ENCODE data around the gene SPSB1. TPM values are rescaled to one million over a fixed set of nuclear protein-coding genes. Genes with fewer than 3 reads are reported as not detected.
A peak's percentile ranks its signal among the peaks of the same experiment; 100 is the strongest.

SPSB1 gene
- polyA plus RNA-seq, 4 donors = 24.1 to 69.1 (median 32.6) TPM

GRCh38 chr1:9246841-9247785 lies 45.6 kb upstream of the SPSB1 start:
- Histone ChIP-seq H3K27me3 (ENCODE audit: control insufficient read depth in 3 of 3, insufficient read depth in 3 of 3, low read length in 3 of 3) (no peaks in the 10 kb centered on the region), H3K27ac (ENCODE audit: low read depth in 1 of 3, low read length in 2 of 3) (no peak overlapping the region), H3K9me3 (ENCODE audit: control insufficient read depth in 2 of 2, insufficient read depth in 1 of 2, low read depth in 1 of 2, low read length in 1 of 2) (no peaks in the 10 kb centered on the region), H3K4me1 (ENCODE audit: control insufficient read depth in 3 of 3, insufficient read depth in 2 of 3, low read depth in 1 of 3, low read length in 2 of 3) (peaks cover 3 to 45% (median 14%) of the 10 kb centered on the region in 3 donors), H3K36me3 (ENCODE audit: control insufficient read depth in 3 of 3, insufficient read depth in 2 of 3, low read depth in 1 of 3, low read length in 3 of 3) (peaks cover 0 to 87% (median 2%) of the 10 kb centered on the region in 3 donors), H3K4me3 (ENCODE audit: low read depth in 1 of 3, low read length in 3 of 3) (no peak overlapping the region)
- DNase-seq (no peak), FAIRE-seq (no peak)
- WGBS, 3 donors = 92 to 94% (median 93%) methylated on average over 41 of the region's 41 CpGs

- no peak overlapping the region for H3K27ac ChIP-seq (ENCODE audit: low read depth in 1 of 3, low read length in 2 of 3)
- WGBS, 3 donors = 89 to 93% (median 90%) methylated on average over 11 to 18 of the region's 18 CpGs
These were observed 44.8 kb upstream of the SPSB1 start for GRCh38 chr1:9247894-9248293.

GRCh38 chr1:9248341-9249262 lies 44.1 kb upstream of the SPSB1 start:
- no peak for FAIRE-seq
- H3K4me3 ChIP-seq (ENCODE audit: low read depth in 1 of 3, low read length in 3 of 3) = no peak overlapping the region
- 59 to 78% (median 72%) methylated on average over 21 of the region's 21 CpGs for WGBS, 3 donors
- H3K27me3 ChIP-seq (ENCODE audit: control insufficient read depth in 3 of 3, insufficient read depth in 3 of 3, low read length in 3 of 3) = no peaks in the 10 kb centered on the region
- peak overlapping the region; percentile 53 to 81 (median 70) for H3K27ac ChIP-seq (ENCODE audit: low read depth in 1 of 3, low read length in 2 of 3)
- peaks cover 6 to 50% (median 6%) of the 10 kb centered on the region in 3 donors for H3K4me1 ChIP-seq (ENCODE audit: control insufficient read depth in 3 of 3, insufficient read depth in 2 of 3, low read depth in 1 of 3, low read length in 2 of 3)
- peak in 1 of 2 donors; percentile 31 for DNase-seq
- no peaks in the 10 kb centered on the region for H3K9me3 ChIP-seq (ENCODE audit: control insufficient read depth in 2 of 2, insufficient read depth in 1 of 2, low read depth in 1 of 2, low read length in 1 of 2)
- peaks cover 0 to 80% (median 2%) of the 10 kb centered on the region in 3 donors for H3K36me3 ChIP-seq (ENCODE audit: control insufficient read depth in 3 of 3, insufficient read depth in 2 of 3, low read depth in 1 of 3, low read length in 3 of 3)

More at GRCh38 chr1:9247894-9248293, 44.8 kb upstream of the SPSB1 start:
- H3K4me3 ChIP-seq (ENCODE audit: low read depth in 1 of 3, low read length in 3 of 3) = no peak overlapping the region
- H3K4me1 ChIP-seq (ENCODE audit: control insufficient read depth in 3 of 3, insufficient read depth in 2 of 3, low read depth in 1 of 3, low read length in 2 of 3) = peaks cover 6 to 44% (median 12%) of the 10 kb centered on the region in 3 donors
- H3K9me3 ChIP-seq (ENCODE audit: control insufficient read depth in 2 of 2, insufficient read depth in 1 of 2, low read depth in 1 of 2, low read length in 1 of 2) = no peaks in the 10 kb centered on the region
- H3K27me3 ChIP-seq (ENCODE audit: control insufficient read depth in 3 of 3, insufficient read depth in 3 of 3, low read length in 3 of 3) = no peaks in the 10 kb centered on the region
- peaks cover 0 to 85% (median 2%) of the 10 kb centered on the region in 3 donors for H3K36me3 ChIP-seq (ENCODE audit: control insufficient read depth in 3 of 3, insufficient read depth in 2 of 3, low read depth in 1 of 3, low read length in 3 of 3)
- FAIRE-seq (no peak), DNase-seq (no peak)

GRCh38 chr1:9249263-9249533 lies 43.5 kb upstream of the SPSB1 start:
- no peak for FAIRE-seq
- DNase-seq = no peak
- H3K27ac ChIP-seq (ENCODE audit: low read depth in 1 of 3, low read length in 2 of 3) = peak overlapping the region; percentile 53 to 81 (median 70)
- no peaks in the 10 kb centered on the region for H3K27me3 ChIP-seq (ENCODE audit: control insufficient read depth in 3 of 3, insufficient read depth in 3 of 3, low read length in 3 of 3)
- peaks cover 6 to 53% (median 6%) of the 10 kb centered on the region in 3 donors for H3K4me1 ChIP-seq (ENCODE audit: control insufficient read depth in 3 of 3, insufficient read depth in 2 of 3, low read depth in 1 of 3, low read length in 2 of 3)
- H3K36me3 ChIP-seq (ENCODE audit: control insufficient read depth in 3 of 3, insufficient read depth in 2 of 3, low read depth in 1 of 3, low read length in 3 of 3) = peaks cover 0 to 79% (median 2%) of the 10 kb centered on the region in 3 donors
- H3K4me3 ChIP-seq (ENCODE audit: low read depth in 1 of 3, low read length in 3 of 3) = no peak overlapping the region
- 23 to 60% (median 42%) methylated on average over 3 of the region's 3 CpGs for WGBS, 3 donors
- no peaks in the 10 kb centered on the region for H3K9me3 ChIP-seq (ENCODE audit: control insufficient read depth in 2 of 2, insufficient read depth in 1 of 2, low read depth in 1 of 2, low read length in 1 of 2)

- Histone ChIP-seq H3K27ac (ENCODE audit: low read depth in 1 of 3, low read length in 2 of 3) (peak overlapping the region; percentile 53 to 81 (median 70)), H3K9me3 (ENCODE audit: control insufficient read depth in 2 of 2, insufficient read depth in 1 of 2, low read depth in 1 of 2, low read length in 1 of 2) (no peaks in the 10 kb centered on the region), H3K4me3 (ENCODE audit: low read depth in 1 of 3, low read length in 3 of 3) (no peak overlapping the region), H3K4me1 (ENCODE audit: control insufficient read depth in 3 of 3, insufficient read depth in 2 of 3, low read depth in 1 of 3, low read length in 2 of 3) (peaks cover 6 to 51% (median 6%) of the 10 kb centered on the region in 3 donors), H3K27me3 (ENCODE audit: control insufficient read depth in 3 of 3, insufficient read depth in 3 of 3, low read length in 3 of 3) (no peaks in the 10 kb centered on the region), H3K36me3 (ENCODE audit: control insufficient read depth in 3 of 3, insufficient read depth in 2 of 3, low read depth in 1 of 3, low read length in 3 of 3) (peaks cover 0 to 78% (median 2%) of the 10 kb centered on the region in 3 donors)
- DNase-seq (peak; percentile 78 to 83), FAIRE-seq (no peak)
- WGBS, 3 donors = 23 to 60% (median 38%) methylated on average over 17 of the region's 17 CpGs
These were observed 42.9 kb upstream of the SPSB1 start for GRCh38 chr1:9249534-9250410.

GRCh38 chr1:9250411-9251381 lies 42.0 kb upstream of the SPSB1 start:
- Histone ChIP-seq H3K4me3 (ENCODE audit: low read depth in 1 of 3, low read length in 3 of 3) (no peak overlapping the region), H3K4me1 (ENCODE audit: control insufficient read depth in 3 of 3, insufficient read depth in 2 of 3, low read depth in 1 of 3, low read length in 2 of 3) (peaks cover 4 to 51% (median 6%) of the 10 kb centered on the region in 3 donors), H3K27ac (ENCODE audit: low read depth in 1 of 3, low read length in 2 of 3) (peak overlapping the region; percentile 35 to 81 (median 53)), H3K36me3 (ENCODE audit: control insufficient read depth in 3 of 3, insufficient read depth in 2 of 3, low read depth in 1 of 3, low read length in 3 of 3) (peaks cover 0 to 72% (median 4%) of the 10 kb centered on the region in 3 donors), H3K27me3 (ENCODE audit: control insufficient read depth in 3 of 3, insufficient read depth in 3 of 3, low read length in 3 of 3) (no peaks in the 10 kb centered on the region), H3K9me3 (ENCODE audit: control insufficient read depth in 2 of 2, insufficient read depth in 1 of 2, low read depth in 1 of 2, low read length in 1 of 2) (no peaks in the 10 kb centered on the region)
- peak; percentile 65 to 86 for DNase-seq
- no peak for FAIRE-seq
- 19 to 47% (median 31%) methylated on average over 21 of the region's 21 CpGs for WGBS, 3 donors

GRCh38 chr1:9251501-9251900 lies 41.2 kb upstream of the SPSB1 start:
- no peak for FAIRE-seq
- peaks cover 0 to 70% (median 4%) of the 10 kb centered on the region in 3 donors for H3K36me3 ChIP-seq (ENCODE audit: control insufficient read depth in 3 of 3, insufficient read depth in 2 of 3, low read depth in 1 of 3, low read length in 3 of 3)
- peak overlapping the region in 2 of 3 donors; percentile 35 to 53 for H3K27ac ChIP-seq (ENCODE audit: low read depth in 1 of 3, low read length in 2 of 3)
- H3K4me3 ChIP-seq (ENCODE audit: low read depth in 1 of 3, low read length in 3 of 3) = no peak overlapping the region
- H3K4me1 ChIP-seq (ENCODE audit: control insufficient read depth in 3 of 3, insufficient read depth in 2 of 3, low read depth in 1 of 3, low read length in 2 of 3) = peaks cover 4 to 51% (median 6%) of the 10 kb centered on the region in 3 donors
- DNase-seq = no peak
- 25 to 66% (median 38%) methylated on average over 6 of the region's 6 CpGs for WGBS, 3 donors
- H3K9me3 ChIP-seq (ENCODE audit: control insufficient read depth in 2 of 2, insufficient read depth in 1 of 2, low read depth in 1 of 2, low read length in 1 of 2) = no peaks in the 10 kb centered on the region
- H3K27me3 ChIP-seq (ENCODE audit: control insufficient read depth in 3 of 3, insufficient read depth in 3 of 3, low read length in 3 of 3) = no peaks in the 10 kb centered on the region
